Peyer's patch (tissue), 4 donors: ENCODE measurements around the gene CDKN1A. TPM values are rescaled to one million over a fixed set of nuclear protein-coding genes. Genes with fewer than 3 reads are reported as not detected.
A peak's percentile ranks its signal among the peaks of the same experiment; 100 is the strongest.

Source experiments
- DNase-seq, 3 donors: peaks; one replicate each; pipeline ENCODE4 v3.0.0-alpha.2; 2017 to 2019
- H3K27ac ChIP-seq, 4 donors: fragments of 200-600 bp; sonication (generic); one replicate each; pipeline ENCODE4 v1.5.1; 2016 to 2019
- H3K27me3 ChIP-seq, 2 donors: fragments of 200-600 bp; sonication (generic); one replicate each; pipeline ENCODE4 v1.5.1; 2019
- H3K36me3 ChIP-seq, 3 donors: fragments of 200-600 bp; sonication (generic); one replicate each; pipeline ENCODE4 v1.5.1; 2016 to 2019
- H3K4me1 ChIP-seq, 4 donors: fragments of 200-600 bp; sonication (generic); one replicate each; pipeline ENCODE4 v1.5.1; 2016 to 2019
- H3K4me3 ChIP-seq, 4 donors: fragments of 200-600 bp; sonication (generic); 1 replicate in 3 of 4; 2 replicates in 1 of 4; pipeline ENCODE4 v1.5.1; 2016 to 2019; ENCODE audit warnings: mild to moderate bottlenecking in 1 of 4
- H3K9me3 ChIP-seq, 4 donors: fragments of 200-600 bp; sonication (generic); one replicate each; pipeline ENCODE4 v1.5.1; 2016 to 2019; ENCODE audit warnings: mild to moderate bottlenecking in 1 of 4
- CTCF ChIP-seq, 6 experiments: fragments of 450-650 bp in 4 of 6; fragments of 200-600 bp in 2 of 6; sonication (generic) in 1 of 6; IDR thresholded peaks; one replicate each; pipeline ENCODE4 v1.5.1; 2017 to 2019; ENCODE audit warnings: antibody characterized with exemption in 6 of 6, mild to moderate bottlenecking in 3 of 6, moderate library complexity in 1 of 6
- POLR2A ChIP-seq, 2 donors: fragments of 450-650 bp; IDR thresholded peaks; one replicate each; pipeline ENCODE4 v1.5.1; 2017; ENCODE audit warnings: antibody characterized with exemption in 2 of 2, mild to moderate bottlenecking in 2 of 2, moderate library complexity in 2 of 2
- total RNA-seq, 4 donors: library from RNA; depleted of rRNA; stranded (reverse); fragments of >200 nt; gene quantifications; one replicate each; pipeline ENCODE4 v1.1.0, GENCODE V29; 2016

CDKN1A gene
- total RNA-seq, 4 donors from 2014 or later, result 70.1 to 556 (median 358) TPM

- H3K4me3 ChIP-seq, result no peak overlapping the region
- TF ChIP-seq POLR2A (IDR thresholded peaks at IDR 0.05) (no peak), CTCF (IDR thresholded peaks at IDR 0.05) (no peak)
- no peaks in the 10 kb centered on the region for H3K27me3 ChIP-seq
- DNase-seq, result no peak
- peaks cover 0 to 24% (median 10%) of the 10 kb centered on the region in 4 donors for H3K4me1 ChIP-seq
- H3K9me3 ChIP-seq, result no peaks in the 10 kb centered on the region
- H3K36me3 ChIP-seq, result no peaks in the 10 kb centered on the region
- peak overlapping the region in 1 of 4 donors; percentile 37 for H3K27ac ChIP-seq
Measured at GRCh38 chr6:36663504-36664446, 14.7 kb upstream of the CDKN1A start.

- H3K27me3 ChIP-seq, result no peaks in the 10 kb centered on the region
- H3K4me1 ChIP-seq, result peaks cover 0 to 24% (median 10%) of the 10 kb centered on the region in 4 donors
- no peaks in the 10 kb centered on the region for H3K9me3 ChIP-seq
- no peaks in the 10 kb centered on the region for H3K36me3 ChIP-seq
- no peak for TF ChIP-seq POLR2A (IDR thresholded peaks at IDR 0.05)
- TF ChIP-seq CTCF (IDR thresholded peaks at IDR 0.05), result no peak
- no peak for DNase-seq
- no peak overlapping the region for H3K4me3 ChIP-seq
- no peak overlapping the region for H3K27ac ChIP-seq
Measured at GRCh38 chr6:36665180-36665579, 13.3 kb upstream of the CDKN1A start.

GRCh38 chr6:36666287-36666686 lies 12.2 kb upstream of the CDKN1A start:
- Histone ChIP-seq H3K4me1 (peaks cover 0 to 23% (median 10%) of the 10 kb centered on the region in 4 donors), H3K27me3 (no peaks in the 10 kb centered on the region), H3K9me3 (no peaks in the 10 kb centered on the region), H3K4me3 (no peak overlapping the region), H3K27ac (no peak overlapping the region), H3K36me3 (no peaks in the 10 kb centered on the region)
- DNase-seq, result no peak
- TF ChIP-seq CTCF (IDR thresholded peaks at IDR 0.05) (no peak), POLR2A (IDR thresholded peaks at IDR 0.05) (no peak)

- no peaks in the 10 kb centered on the region for H3K36me3 ChIP-seq
- TF ChIP-seq CTCF (IDR thresholded peaks at IDR 0.05), result no peak
- TF ChIP-seq POLR2A (IDR thresholded peaks at IDR 0.05), result no peak
- peak overlapping the region in 1 of 4 donors; percentile 20 for H3K27ac ChIP-seq
- DNase-seq, result peak in 2 of 3 donors; percentile 49 to 73
- no peaks in the 10 kb centered on the region for H3K9me3 ChIP-seq
- no peaks in the 10 kb centered on the region for H3K27me3 ChIP-seq
- H3K4me3 ChIP-seq, result no peak overlapping the region
- peaks cover 0 to 20% (median 10%) of the 10 kb centered on the region in 4 donors for H3K4me1 ChIP-seq
Measured at GRCh38 chr6:36666826-36667591, 11.5 kb upstream of the CDKN1A start.

GRCh38 chr6:36668591-36668990 lies 9.9 kb upstream of the CDKN1A start:
- H3K4me1 ChIP-seq, result peaks cover 0 to 17% (median 8%) of the 10 kb centered on the region in 4 donors
- no peak overlapping the region for H3K27ac ChIP-seq
- H3K27me3 ChIP-seq, result no peaks in the 10 kb centered on the region
- no peak for DNase-seq
- no peak overlapping the region for H3K4me3 ChIP-seq
- H3K9me3 ChIP-seq, result no peaks in the 10 kb centered on the region
- no peaks in the 10 kb centered on the region for H3K36me3 ChIP-seq
- TF ChIP-seq POLR2A (IDR thresholded peaks at IDR 0.05) (no peak), CTCF (IDR thresholded peaks at IDR 0.05) (no peak)
